GM21360 (cell line): Measurements from ENCODE around the gene SUSD6.
"Not testable (repeated sequence)": the region's sequence is repeated elsewhere in the genome, so short reads cannot be mapped to it uniquely, and the experiment has no call there.

ENCODE experiments used
- ATAC-seq: cut with Tn5 transposase; IDR thresholded peaks from one replicate; pipeline ENCODE4 v1.9.1; 2021; ENCODE audit warnings: mild to moderate bottlenecking, moderate library complexity; ENCODE audit not compliant: unreplicated experiment

The SUSD6 gene

DNA sequence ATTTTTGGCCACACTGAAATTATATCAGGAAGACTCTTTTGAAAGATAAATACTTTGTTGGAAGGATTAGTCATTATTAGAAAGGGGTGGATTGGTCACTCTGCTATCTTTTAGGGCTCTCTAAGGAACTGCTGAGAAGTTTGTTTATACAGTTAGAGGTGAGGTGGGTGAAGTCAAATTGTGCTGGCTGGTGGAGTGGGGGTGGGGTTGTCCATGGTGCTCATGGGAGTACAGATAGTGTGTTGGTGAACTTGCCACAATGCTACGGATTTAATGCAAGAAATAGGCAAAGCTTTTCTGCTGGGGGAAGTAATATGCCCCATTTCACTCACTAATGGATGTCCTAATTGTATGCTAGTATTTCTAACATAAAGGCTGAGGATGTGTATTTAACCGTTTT lies 35.8 kb downstream of the SUSD6 start:
- ATAC-seq: no peak

DNA sequence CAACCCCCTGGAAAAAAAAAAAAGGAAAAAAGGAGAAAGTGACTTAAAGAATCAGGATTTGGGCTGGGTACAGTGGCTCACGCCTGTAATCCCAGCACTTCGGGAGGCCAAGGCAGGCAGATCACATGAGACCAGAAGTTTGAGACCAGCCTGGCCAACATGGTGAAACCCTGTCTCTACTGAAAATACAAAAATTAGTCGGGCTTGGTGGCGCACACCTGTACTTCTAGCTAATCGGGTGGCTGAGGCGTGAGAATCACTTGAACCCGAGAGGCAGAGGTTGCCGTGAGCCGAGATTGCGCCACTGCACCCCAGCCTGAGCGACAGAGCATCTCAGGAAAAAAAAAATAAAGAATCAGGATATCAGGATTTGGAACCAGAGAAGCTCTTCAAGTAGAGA lies 36.2 kb downstream of the SUSD6 start:
- not testable (repeated sequence) for ATAC-seq

DNA sequence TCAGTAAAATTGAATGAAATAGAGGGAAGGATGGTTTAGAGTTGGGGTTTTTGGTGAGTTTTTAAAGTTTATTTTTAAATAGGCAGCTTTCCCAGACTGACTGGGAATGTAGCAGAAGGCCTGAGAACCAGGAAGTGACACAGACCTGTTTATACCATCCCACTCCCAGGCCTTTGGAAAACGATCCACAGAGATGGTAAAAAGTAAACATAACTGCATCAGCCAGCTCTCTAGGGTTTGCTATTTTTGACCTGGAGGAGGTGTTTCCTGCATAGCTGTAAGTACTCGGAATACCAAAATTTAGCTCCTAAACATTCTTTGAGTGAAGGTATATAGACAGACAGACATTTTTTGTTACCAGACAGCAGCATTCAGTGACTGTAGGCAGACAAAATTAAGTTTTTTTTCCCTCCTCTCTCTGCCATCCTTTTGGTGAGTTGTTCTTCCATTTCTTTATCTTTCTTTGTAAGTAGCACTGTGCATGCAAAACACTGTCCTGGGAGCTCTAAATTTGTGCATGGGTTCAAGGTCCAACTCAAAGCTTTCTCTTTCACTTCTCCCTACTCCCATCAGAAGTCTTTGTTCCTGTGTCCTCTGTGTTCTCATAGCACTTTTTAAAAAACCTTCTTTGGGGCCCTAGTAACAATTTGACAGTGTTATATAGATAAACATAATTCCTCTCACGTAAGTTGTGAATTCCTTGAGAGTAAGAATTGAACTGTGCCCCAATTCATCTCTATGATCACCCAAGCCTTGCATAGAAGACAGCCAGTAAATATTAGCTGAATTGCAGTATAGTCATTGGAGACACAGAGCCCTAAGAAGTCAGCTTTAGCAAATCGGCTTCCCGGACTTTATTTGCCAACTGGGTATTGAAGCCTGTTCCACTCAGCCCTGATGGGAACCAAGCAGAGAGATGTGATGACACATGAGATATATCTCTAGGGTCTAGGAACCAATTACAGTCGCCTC lies 37.4 kb downstream of the SUSD6 start:
- ATAC-seq: no peak

GRCh38 chr14:69650948-69651369 lies 39.6 kb downstream of the SUSD6 start:
- ATAC-seq: no peak

- ATAC-seq: no peak
These were observed 40.3 kb downstream of the SUSD6 start for GRCh38 chr14:69651664-69652063.

DNA sequence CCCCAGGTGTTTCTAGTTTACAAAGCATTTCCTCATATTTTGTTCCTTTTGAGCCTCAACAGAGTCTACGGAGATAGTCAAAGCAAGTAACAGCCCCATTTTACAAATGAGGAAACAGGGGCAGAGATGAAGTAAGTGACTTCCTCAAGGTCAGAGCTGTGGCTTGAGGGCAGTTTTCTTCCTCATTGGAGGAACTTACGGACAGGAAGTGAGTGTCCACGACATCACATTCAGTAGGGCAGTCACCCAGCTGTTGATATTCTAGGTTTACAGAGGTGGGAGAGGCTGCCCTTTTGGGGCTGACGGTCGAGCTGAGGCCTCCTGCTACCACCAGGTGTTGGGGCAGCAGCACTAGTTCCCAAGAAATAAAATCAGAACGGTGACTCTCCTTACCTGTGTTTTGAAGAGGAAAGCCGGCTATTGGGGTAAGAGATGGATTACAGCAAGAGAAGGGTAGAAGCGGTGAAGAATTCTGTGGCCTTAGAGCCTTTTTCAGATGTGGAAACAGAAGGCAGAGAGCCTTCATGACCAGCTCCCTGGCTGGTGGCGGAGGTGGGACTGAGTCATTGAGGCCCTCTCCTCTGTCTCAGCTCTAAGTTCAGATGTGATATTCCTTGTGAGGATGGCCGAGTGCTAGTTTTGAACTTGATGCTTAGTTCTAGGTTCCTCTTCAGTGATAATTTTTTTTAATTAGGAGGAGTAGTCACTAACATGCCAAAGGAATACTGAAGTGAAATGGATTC lies 41.7 kb downstream of the SUSD6 start:
- ATAC-seq: no peak

- no peak for ATAC-seq
These were observed 42.7 kb downstream of the SUSD6 start for GRCh38 chr14:69654116-69654515.

GRCh38 chr14:69657950-69658355 lies 46.6 kb downstream of the SUSD6 start:
- no peak for ATAC-seq

GRCh38 chr14:69658664-69659261 lies 47.4 kb downstream of the SUSD6 start:
- ATAC-seq: no peak

DNA sequence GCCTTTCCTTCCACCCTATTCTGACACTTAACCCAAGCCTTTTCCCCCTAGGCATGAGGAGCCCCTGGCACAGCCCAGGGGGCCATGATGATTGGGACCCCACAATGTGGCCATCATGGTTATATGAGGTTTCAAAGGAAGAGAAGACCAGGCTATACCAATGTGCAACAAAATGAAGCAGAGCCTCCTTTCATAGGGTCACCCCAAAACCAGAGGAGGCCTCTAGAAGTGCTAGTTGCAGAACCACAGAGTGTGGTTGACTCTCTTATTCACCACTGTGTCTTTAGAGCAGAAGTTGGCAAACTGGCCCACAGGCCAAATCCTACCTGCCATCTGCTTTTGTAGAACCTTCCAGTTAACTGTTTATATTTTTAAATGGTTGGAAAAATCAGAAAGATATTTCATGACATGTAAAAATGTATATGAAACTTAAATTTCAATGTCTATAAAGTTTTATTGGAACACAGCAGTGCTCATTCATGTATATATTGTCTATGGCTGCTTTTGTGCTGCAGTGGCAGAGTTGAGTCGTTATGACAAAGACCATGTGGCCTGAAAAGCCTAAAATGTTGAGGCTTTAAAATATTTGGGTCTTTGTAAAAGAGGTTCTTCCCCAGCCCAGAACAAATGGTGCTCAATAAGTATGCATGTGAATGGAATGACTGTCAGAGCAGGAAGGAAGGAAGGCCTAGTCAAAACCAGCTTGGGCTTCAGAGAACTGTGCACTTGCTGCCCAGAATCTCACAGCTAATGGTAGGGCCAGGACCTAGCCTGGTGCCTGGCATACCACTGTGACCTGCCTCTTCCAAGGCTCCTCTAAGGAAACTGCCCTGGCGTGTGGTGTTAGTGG lies 49.2 kb downstream of the SUSD6 start:
- ATAC-seq: no peak

GRCh38 chr14:69661194-69661537 lies 49.8 kb downstream of the SUSD6 start:
- no peak for ATAC-seq

- no peak for ATAC-seq
These were observed 51.4 kb downstream of the SUSD6 start for GRCh38 chr14:69662636-69663299.

DNA sequence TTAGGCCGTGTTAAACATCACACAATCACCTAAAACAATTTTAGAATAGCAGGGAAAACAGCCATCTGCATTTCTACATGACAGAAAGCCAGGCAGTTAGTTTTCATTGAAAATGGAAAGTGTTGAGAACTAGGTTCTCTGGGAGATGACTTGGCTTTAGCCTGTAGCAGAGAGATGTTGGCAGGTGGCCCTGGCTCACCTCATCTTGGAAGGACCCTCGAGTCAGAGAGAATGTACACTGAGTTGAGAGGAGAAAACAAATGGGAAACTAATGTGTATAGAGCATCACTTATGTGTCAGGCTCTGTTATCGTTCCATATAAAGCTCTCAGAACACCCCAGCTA lies 51.9 kb downstream of the SUSD6 start:
- ATAC-seq: no peak

DNA sequence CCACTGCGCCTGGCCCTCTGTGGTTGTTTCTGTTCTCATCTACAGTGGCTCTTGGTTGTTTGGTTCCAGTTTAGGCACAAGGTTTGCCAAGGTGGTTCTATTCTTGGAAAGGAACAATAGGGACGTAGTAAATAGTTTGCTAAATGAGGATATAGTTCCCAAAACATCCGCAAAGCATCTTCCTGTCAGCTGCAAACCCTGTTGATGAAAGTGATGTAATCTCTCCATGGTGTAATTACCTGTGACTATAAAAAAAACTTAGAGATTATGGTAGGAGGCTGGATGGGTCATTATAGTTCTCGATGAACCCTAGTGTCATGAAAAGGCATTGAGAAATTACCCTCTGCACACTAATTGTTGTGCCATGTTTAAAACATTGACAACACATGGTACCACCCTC lies 52.9 kb downstream of the SUSD6 start:
- no peak for ATAC-seq

- ATAC-seq: no peak
These were observed 53.6 kb downstream of the SUSD6 start for GRCh38 chr14:69664865-69665526.

GRCh38 chr14:69665631-69666030 lies 54.2 kb downstream of the SUSD6 start:
- ATAC-seq: no peak

GRCh38 chr14:69666112-69666511 lies 54.7 kb downstream of the SUSD6 start:
- no peak for ATAC-seq

DNA sequence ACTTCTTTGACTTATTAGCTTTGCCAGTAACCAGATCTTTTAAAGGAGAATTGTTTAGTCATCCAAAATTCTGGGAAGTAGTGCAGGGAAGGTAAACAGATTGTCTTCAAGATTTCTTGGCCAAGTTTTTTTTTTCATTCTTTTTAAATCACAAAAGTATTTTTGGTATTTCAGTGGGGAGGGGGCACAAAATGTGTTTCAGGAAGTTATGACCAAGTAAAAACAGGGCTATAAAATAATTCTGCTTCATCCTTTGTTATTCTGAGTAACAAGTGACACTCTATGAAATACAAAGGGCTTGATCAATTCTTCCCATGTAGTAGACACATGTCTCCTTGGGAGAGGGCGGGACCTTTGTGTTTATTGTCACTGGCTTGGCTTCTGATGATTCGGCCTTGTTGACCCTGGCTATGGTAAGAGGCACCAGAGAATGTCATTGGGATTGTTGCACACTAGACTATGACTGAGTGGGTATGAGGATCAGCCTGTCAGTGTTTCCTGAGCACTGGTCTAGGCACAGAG lies 55.4 kb downstream of the SUSD6 start:
- no peak for ATAC-seq

GRCh38 chr14:69667938-69668335 lies 56.5 kb downstream of the SUSD6 start:
- ATAC-seq: peak; percentile 42

GRCh38 chr14:69669375-69669774 lies 58.0 kb downstream of the SUSD6 start:
- no peak for ATAC-seq
